ENCODE results near the gene FAP.

FAP gene

GRCh38 chr2:162182395-162182794 is 60.9 kb downstream of the FAP start:
- no peak for DNase-seq

GRCh38 chr2:162177301-162177700 is 65.9 kb downstream of the FAP start:
- no peak for DNase-seq

GRCh38 chr2:162175714-162176113 is 67.5 kb downstream of the FAP start:
- DNase-seq = no peak

- no peak for DNase-seq
Measured at GRCh38 chr2:162174746-162175145, 68.5 kb downstream of the FAP start.

GRCh38 chr2:162172802-162173370 is 70.4 kb downstream of the FAP start:
- no peak for DNase-seq

DNA sequence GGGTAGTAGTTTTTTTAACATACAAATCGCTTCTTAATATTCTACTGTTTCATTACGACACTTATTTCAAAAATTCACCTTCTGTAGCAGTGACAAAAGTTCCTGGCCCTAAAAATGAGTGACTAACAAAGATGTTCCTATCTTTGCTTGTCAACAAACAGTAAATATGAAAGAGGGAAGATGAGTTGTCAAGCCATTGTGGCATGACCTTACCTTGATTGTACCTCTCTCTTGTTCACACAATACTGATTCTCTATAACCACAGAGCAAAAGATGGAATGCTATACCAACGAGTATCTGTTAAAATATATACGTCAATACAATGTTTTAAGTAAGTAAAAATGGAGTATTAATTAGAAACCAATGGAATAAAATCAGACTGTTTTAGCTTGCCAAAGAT is 76.5 kb downstream of the FAP start:
- DNase-seq = no peak

- DNase-seq = no peak
Measured at GRCh38 chr2:162166174-162166573, 77.1 kb downstream of the FAP start.

- DNase-seq = no peak
Measured at GRCh38 chr2:162164802-162165201, 78.4 kb downstream of the FAP start.

DNA sequence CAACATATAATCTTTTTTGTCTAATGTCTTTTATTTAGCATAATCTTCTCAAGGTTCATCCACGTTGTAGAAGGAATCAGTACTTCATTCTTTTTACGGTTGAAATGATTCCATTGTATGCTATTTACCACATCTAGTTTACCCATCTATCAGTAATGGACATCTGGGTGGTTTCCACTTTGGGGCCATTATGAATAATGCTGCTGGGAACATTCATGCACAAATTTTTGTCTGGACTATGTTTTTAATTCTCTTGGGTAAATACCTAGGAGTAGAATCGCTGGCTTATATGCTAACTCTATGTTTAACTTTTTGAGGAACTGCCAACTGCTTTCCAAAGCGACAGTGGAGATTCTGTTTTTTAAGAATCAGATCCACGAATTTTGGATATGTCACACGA is 83.8 kb downstream of the FAP start:
- DNase-seq = no peak

DNA sequence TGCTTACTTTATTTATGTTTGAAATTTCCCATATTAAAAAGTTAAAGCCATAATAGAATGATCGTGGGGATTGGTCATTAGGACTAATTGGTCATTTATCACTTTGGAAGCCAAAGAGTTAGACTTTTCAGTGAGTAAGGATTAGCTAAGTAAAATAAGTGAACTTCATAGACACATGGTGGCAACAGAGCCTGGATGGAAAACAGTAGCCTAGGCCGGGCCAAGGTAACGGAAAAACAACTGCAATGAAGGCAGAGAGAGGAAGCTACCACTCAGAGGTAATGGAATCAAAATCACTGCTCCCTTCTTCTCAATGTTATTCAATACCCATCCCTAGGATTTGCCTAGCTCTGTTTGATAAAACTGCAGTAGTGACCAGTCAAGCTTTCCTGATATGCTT is 87.1 kb downstream of the FAP start:
- no peak for DNase-seq

DNA sequence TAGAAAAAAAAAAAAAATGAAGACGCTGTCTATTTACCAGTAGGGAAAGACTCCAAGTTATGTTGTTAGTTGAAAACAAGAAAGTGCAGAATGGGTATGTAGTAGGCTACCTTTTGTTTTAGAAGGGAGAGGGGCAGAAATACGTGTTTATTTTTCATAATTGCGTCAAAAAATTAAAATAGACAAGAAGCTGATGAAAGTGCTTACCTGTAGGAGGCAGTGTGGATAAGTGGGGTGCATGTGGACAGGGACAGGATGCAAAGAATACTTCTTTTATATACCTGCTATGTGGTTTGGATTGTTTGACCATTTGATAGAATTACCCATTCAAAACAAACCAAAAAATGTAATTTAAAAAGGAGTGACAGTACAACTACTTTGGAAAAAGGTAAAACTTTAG is 88.2 kb downstream of the FAP start:
- no peak for DNase-seq

GRCh38 chr2:162153608-162154224 is 89.5 kb downstream of the FAP start:
- peak in 1 of 4 experiments; percentile 29 for DNase-seq

DNA sequence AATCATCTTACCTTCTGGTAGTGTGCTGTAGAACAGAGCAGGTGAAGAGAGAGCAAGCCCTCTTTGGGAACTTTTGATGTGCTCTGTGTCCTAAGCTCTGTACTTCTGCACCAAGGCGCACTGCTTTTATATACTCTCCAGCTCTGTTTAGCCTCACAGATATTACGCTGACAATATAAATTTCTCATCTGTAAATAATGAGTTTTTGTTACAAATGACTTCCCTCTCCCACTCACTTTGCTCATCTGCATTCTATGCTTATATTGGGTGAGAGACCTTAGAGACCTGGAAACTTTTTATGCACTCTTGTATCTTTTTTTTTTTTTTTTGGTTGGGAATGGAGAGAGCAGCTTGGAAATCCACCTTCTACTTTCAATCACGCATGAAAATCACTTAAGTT is 91.1 kb downstream of the FAP start, which contains the start of gene GCG:
Gene GCG (minus strand): TSS at position 101 of the 400 bp plus-strand sequence. CDS start 3,069 bp downstream, outside the sequence.
- no peak for DNase-seq

GRCh38 chr2:162149940-162150339 is 93.3 kb downstream of the FAP start:
- DNase-seq = no peak

GRCh38 chr2:162149466-162149865 is 93.8 kb downstream of the FAP start:
- DNase-seq = no peak

- no peak for DNase-seq
Measured at GRCh38 chr2:162148956-162149355, 94.3 kb downstream of the FAP start.

DNA sequence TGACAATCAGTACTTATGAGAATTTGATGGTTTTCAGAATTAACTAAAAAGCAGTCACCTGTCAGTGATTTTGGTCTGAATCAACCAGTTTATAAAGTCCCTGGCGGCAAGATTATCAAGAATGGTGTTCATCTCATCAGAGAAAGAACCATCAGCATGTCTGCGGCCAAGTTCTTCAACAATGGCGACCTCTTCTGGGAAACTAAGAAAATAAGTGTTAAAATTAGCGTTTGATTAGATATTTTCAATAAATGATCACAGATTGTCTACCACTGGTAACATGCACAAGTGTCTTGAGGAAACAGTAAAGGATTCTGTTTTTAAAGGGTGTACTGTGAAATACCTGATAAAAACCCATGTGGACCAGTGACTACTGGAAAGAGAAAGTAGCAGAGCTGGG is 99.3 kb downstream of the FAP start:
- no peak for DNase-seq

DNA sequence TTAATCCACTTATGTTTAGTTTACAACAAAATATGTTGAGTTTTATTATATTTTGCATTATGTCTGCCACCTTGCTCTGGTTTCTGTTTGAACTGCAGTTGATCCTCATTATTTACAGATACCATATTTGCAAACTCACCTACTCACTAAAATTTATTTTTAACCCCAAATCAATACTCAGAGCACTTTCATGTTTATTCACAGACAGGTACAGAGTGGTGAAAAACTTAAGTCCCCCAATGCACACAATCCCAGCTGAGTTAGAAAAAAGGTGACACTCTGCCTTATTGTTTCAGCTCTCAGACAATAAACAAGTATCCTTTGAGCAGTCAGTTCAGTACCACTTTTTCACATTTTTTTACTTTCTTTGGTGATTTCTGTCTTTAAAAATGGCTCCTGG is 104.9 kb downstream of the FAP start:
- no peak for DNase-seq

GRCh38 chr2:162127422-162127821 is 115.8 kb downstream of the FAP start:
- no peak for DNase-seq

GRCh38 chr2:162126527-162126926 is 116.7 kb downstream of the FAP start:
- no peak for DNase-seq

GRCh38 chr2:162126111-162126519 is 117.1 kb downstream of the FAP start:
- DNase-seq = no peak

DNA sequence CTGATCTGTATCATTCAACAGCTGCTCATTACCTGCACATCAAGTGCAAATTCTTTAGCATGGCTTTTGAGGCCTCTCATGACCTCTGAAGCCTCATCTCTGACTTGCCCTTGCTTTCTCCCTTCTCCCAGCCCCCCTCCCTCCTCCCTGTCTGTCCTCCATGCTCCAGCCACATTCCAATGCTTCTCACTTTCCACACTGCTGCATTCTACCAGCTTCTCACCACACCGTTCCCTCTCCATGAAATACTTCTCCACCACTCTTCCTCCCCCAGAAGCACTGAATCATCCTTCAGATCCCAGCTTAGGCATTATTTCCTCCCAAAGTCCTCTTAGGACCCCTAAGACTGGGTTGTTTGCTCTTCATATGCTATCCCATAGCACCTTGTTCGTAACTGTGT is 118.1 kb downstream of the FAP start:
- DNase-seq = no peak

DNA sequence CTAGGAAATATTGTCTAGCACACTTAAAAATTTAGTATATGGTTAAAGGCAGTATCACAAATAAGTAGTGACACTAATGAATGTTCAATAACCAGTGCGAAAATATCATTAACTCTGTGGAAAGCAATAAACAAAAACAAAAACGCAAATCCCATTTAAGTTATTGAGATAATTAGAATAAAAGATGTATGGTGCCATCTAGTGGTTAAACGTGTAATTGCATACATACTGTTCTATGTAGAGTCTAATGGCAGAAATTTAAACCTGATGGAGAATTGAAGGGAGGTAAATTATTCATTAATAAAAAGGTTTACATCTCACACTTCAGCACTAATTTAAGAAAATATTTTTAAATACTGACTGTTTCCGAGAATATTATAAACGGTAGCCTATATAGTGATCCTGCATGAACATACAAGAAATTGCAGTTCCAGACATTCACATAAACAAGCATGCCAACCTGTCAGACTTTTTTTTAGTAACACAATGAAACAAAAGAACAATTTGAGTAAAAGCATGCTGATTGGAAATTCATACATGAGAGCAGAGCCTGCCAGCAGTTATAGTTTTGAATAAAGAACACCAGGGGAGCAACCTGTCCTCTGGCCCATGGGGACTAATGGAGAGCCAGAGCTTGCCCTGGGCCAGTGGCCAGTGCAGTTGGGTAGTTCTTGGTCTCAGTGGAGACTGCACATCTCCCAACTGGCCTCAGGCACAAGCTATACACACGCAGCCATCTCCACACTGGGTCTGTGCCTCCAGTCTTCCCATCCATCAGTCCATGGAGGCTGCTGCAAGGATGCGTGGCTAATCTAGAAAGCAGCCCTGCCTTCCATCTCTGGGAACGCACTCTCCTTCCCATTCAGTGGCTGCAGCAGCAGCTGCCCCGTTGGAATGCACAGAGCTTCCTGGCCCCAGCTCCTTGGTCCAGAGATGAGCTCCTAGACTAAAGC is 119.2 kb downstream of the FAP start:
- no peak for DNase-seq

All from activated naive CD4-positive, alpha-beta T cell (primary cell).